GM23338 (cell line): ENCODE data around the gene PLEKHG4. TPM values are rescaled to one million over a fixed set of nuclear protein-coding genes. Genes with fewer than 3 reads are reported as not detected.

Experiments used
- ATAC-seq: fragments of 200-7000 bp; cut with Tn5 transposase; 3 replicates; pipeline ENCODE4 v1.9.1; 2020
- DNase-seq: peaks from one replicate; pipeline ENCODE4 v3.0.0-alpha.2; 2015; ENCODE audit warnings: low spot score
- H2AFZ ChIP-seq: fragments of 200-600 bp; sonication (generic); 2 replicates; pipeline ENCODE4 v1.8.0; 2016; ENCODE audit warnings: antibody characterized with exemption, mild to moderate bottlenecking, moderate library complexity
- H3F3A ChIP-seq: fragments of 200-600 bp; sonication (generic); replicated peaks from 2 replicates; pipeline ENCODE4 v1.8.0; 2017; ENCODE audit warnings: antibody characterized with exemption, mixed run types, low read depth
- H3K27ac ChIP-seq: fragments of 200-600 bp; sonication (generic); 2 replicates; pipeline ENCODE4 v1.6.1; 2016; ENCODE audit warnings: low read depth
- H3K27me3 ChIP-seq: fragments of 200-600 bp; sonication (generic); 2 replicates; pipeline ENCODE4 v1.8.0; 2016; ENCODE audit warnings: mild to moderate bottlenecking, mixed run types, moderate library complexity; ENCODE audit not compliant: insufficient read depth
- H3K36me3 ChIP-seq: fragments of 200-600 bp; sonication (generic); 2 replicates; pipeline ENCODE4 v1.8.0; 2016; ENCODE audit warnings: mild to moderate bottlenecking; ENCODE audit not compliant: insufficient read depth
- H3K4me1 ChIP-seq: fragments of 200-600 bp; sonication (generic); 2 replicates; pipeline ENCODE4 v1.8.0; 2016; ENCODE audit warnings: mild to moderate bottlenecking, moderate library complexity; ENCODE audit not compliant: insufficient read depth
- H3K4me2 ChIP-seq: fragments of 200-600 bp; sonication (generic); 2 replicates; pipeline ENCODE4 v1.7.1; 2017; ENCODE audit warnings: mixed run types
- H3K4me3 ChIP-seq: fragments of 200-600 bp; sonication (generic); 2 replicates; pipeline ENCODE4 v1.6.1; 2016; ENCODE audit warnings: mixed run types
- H3K79me2 ChIP-seq: fragments of 200-600 bp; sonication (generic); replicated peaks from 2 replicates; pipeline ENCODE4 v1.8.0; 2017; ENCODE audit warnings: mild to moderate bottlenecking; ENCODE audit not compliant: insufficient read depth
- H3K9me2 ChIP-seq: fragments of 200-600 bp; sonication (generic); 2 replicates; pipeline ENCODE4 v1.8.0; 2017; ENCODE audit not compliant: insufficient read depth
- H4K20me1 ChIP-seq: fragments of 200-600 bp; sonication (generic); replicated peaks from 2 replicates; pipeline ENCODE4 v1.8.0; 2017; ENCODE audit warnings: mild to moderate bottlenecking; ENCODE audit not compliant: insufficient read depth
- H3K27ac Mint-ChIP-seq: 2 replicates; pipeline ENCODE4 v1.8.0; 2020; ENCODE audit warnings: inconsistent platforms, mild to moderate bottlenecking, moderate library complexity, mixed read lengths
- H3K27me3 Mint-ChIP-seq: 3 replicates; pipeline ENCODE4 v1.8.0; 2022; ENCODE audit warnings: low read depth, mild to moderate bottlenecking, moderate library complexity, mixed read lengths, inconsistent platforms; ENCODE audit not compliant: insufficient read depth, poor library complexity
- H3K36me3 Mint-ChIP-seq: 3 replicates; pipeline ENCODE4 v1.8.0; 2021; ENCODE audit warnings: low read depth, mild to moderate bottlenecking, inconsistent platforms, moderate library complexity, mixed read lengths
- H3K4me1 Mint-ChIP-seq: 3 replicates; pipeline ENCODE4 v1.8.0; 2020; ENCODE audit warnings: mild to moderate bottlenecking, inconsistent platforms, mixed read lengths
- H3K4me3 Mint-ChIP-seq: 3 replicates; pipeline ENCODE4 v1.8.0; 2021; ENCODE audit warnings: moderate library complexity, mild to moderate bottlenecking, inconsistent platforms, mixed read lengths
- H3K9me3 Mint-ChIP-seq: 3 replicates; pipeline ENCODE4 v1.8.0; 2020; ENCODE audit warnings: moderate library complexity, mild to moderate bottlenecking, inconsistent platforms, mixed read lengths
- CREB1 ChIP-seq: fragments of 250-450 bp; sonication (Bioruptor Pico); IDR thresholded peaks from 2 replicates; pipeline ENCODE4 v1.5.0; 2020; ENCODE audit warnings: low read depth, mild to moderate bottlenecking, moderate library complexity
- CTCF ChIP-seq, 2 experiments: fragments of 200-600 bp in 1 of 2; sonication (generic) in 1 of 2; conservative IDR thresholded peaks; 2 replicates each; pipeline versions ENCODE4 v1.5.1 to v1.6.1; 2016 to 2017; ENCODE audit warnings: antibody characterized with exemption in 2 of 2, low read depth in 2 of 2, mild to moderate bottlenecking in 2 of 2, moderate library complexity in 1 of 2
- ETS1 ChIP-seq: IDR thresholded peaks from 2 replicates; pipeline ENCODE4 v1.6.1; 2016; ENCODE audit warnings: antibody characterized with exemption
- EZH2phosphoT487 ChIP-seq: fragments of 200-600 bp; sonication (generic); IDR thresholded peaks from one replicate; pipeline ENCODE4 v1.8.1; 2018; ENCODE audit warnings: antibody characterized with exemption; ENCODE audit not compliant: unreplicated experiment
- NANOG ChIP-seq: IDR thresholded peaks from 2 replicates; pipeline ENCODE4 v1.6.1; 2016; ENCODE audit warnings: antibody characterized with exemption, borderline replicate concordance
- POLR2AphosphoS5 ChIP-seq: IDR thresholded peaks from 2 replicates; pipeline ENCODE4 v1.6.1; 2016; ENCODE audit warnings: antibody characterized with exemption, low read depth
- ZNF331 ChIP-seq: fragments of 250-450 bp; sonication (Bioruptor Pico); IDR thresholded peaks from 2 replicates; pipeline ENCODE4 v1.5.0; 2020; ENCODE audit warnings: low read depth, mild to moderate bottlenecking, moderate library complexity
- polyA plus RNA-seq: library from polyadenylated mRNA; unstranded; fragments of >200 nt; fragmentation: Nextera tagmentation; extraction: Ambion mirVana; gene quantifications from 2 replicates; pipeline ENCODE4 v1.2.1, GENCODE V29; 2016
- total RNA-seq: library from RNA; depleted of rRNA; stranded (reverse); fragments of >200 nt; shearing (Covaris generic); gene quantifications from 2 replicates; pipeline ENCODE4 v1.2.3, GENCODE V29; 2014

Gene PLEKHG4
- total and polyA plus RNA-seq, 2 experiments from 2014 or later, result 3.2 to 10.3 TPM

- H2AFZ ChIP-seq, result peak within 1 kb of the TSS; percentile 100
- peak; percentile 96 for ATAC-seq
- no peak within 1 kb of the TSS for H3K27ac ChIP-seq
- Mint-ChIP-seq H3K27ac (no peak within 1 kb of the TSS), H3K36me3 (no peaks in the 10 kb centered on the region), H3K27me3 (peaks cover 12% of the 10 kb centered on the region), H3K9me3 (no peaks in the 10 kb centered on the region; the same call in 2 of the 3 replicates), H3K4me1 (peaks cover 6% of the 10 kb centered on the region), H3K4me3 (peak within 1 kb of the TSS; percentile 77)
- no peaks in the 10 kb centered on the region for H3K9me2 ChIP-seq
- H3K4me2 ChIP-seq, result peak within 1 kb of the TSS; percentile 87
- no peaks in the 10 kb centered on the region for H4K20me1 ChIP-seq
- peak within 1 kb of the TSS; percentile 65 for H3K4me3 ChIP-seq
- DNase-seq, result peak; percentile 96
- peaks cover 34% of the 10 kb centered on the region for H3K27me3 ChIP-seq
- no peaks in the 10 kb centered on the region; the same call in 1 of the 2 replicates for H3F3A ChIP-seq
- H3K4me1 ChIP-seq, result no peaks in the 10 kb centered on the region; the same call in 1 of the 2 replicates
- H3K79me2 ChIP-seq, result no peaks in the 10 kb centered on the region
- TF ChIP-seq POLR2AphosphoS5 (peak; percentile 64), CTCF (conservative IDR thresholded peaks at IDR 0.05; ENCODE audit: low read depth in 2 of 2) (peak; percentile 59 to 76), EZH2phosphoT487 (no peak), ZNF331 (CRISPR knock-in tag) (no peak)
- H3K36me3 ChIP-seq, result no peaks in the 10 kb centered on the region
Measured at GRCh38 chr16:67326472-67327309, 47.4 kb downstream of the PLEKHG4 start, which contains the start of the genes KCTD19 and LRRC36. Gene KCTD19 (minus strand): TSS chr16:67326741. CDS start chr16:67326707, 34 bp downstream. Gene LRRC36 (plus strand): TSS chr16:67326815. CDS start chr16:67326863, 48 bp downstream.

- TF ChIP-seq CREB1 (CRISPR knock-in tag) (no peak), ETS1 (no peak), ZNF331 (CRISPR knock-in tag) (no peak), NANOG (no peak)
- H3K4me3 ChIP-seq, result no peak overlapping the region
- no peak overlapping the region for H3K4me3 Mint-ChIP-seq
- H3K9me3 Mint-ChIP-seq, result no peaks in the 10 kb centered on the region; the same call in 2 of the 3 replicates
- H3K36me3 Mint-ChIP-seq, result no peaks in the 10 kb centered on the region
- H3K9me2 ChIP-seq, result no peaks in the 10 kb centered on the region
- H3K27me3 ChIP-seq, result peaks cover 32% of the 10 kb centered on the region
- no peaks in the 10 kb centered on the region for H4K20me1 ChIP-seq
- no peaks in the 10 kb centered on the region for H3K36me3 ChIP-seq
- DNase-seq (no peak), ATAC-seq (no peak)
- H3K27ac Mint-ChIP-seq, result no peak overlapping the region
- H3K4me1 ChIP-seq, result no peaks in the 10 kb centered on the region; the same call in 1 of the 2 replicates
- peaks cover 15% of the 10 kb centered on the region for H3K27me3 Mint-ChIP-seq
- no peak overlapping the region for H3K27ac ChIP-seq
- peaks cover 6% of the 10 kb centered on the region for H3K4me1 Mint-ChIP-seq
- no peaks in the 10 kb centered on the region; the same call in 1 of the 2 replicates for H3F3A ChIP-seq
- H3K4me2 ChIP-seq, result no peak overlapping the region
- no peaks in the 10 kb centered on the region for H3K79me2 ChIP-seq
- H2AFZ ChIP-seq, result no peak overlapping the region
Measured at GRCh38 chr16:67327743-67328142, 48.4 kb downstream of the PLEKHG4 start.
